Measurements from ENCODE around the gene HERPUD1. TPM values are rescaled to one million over a fixed set of nuclear protein-coding genes. Genes with fewer than 3 reads are reported as not detected.

Gene HERPUD1
- polyA plus RNA-seq, 1 donor, result 103 TPM

DNA sequence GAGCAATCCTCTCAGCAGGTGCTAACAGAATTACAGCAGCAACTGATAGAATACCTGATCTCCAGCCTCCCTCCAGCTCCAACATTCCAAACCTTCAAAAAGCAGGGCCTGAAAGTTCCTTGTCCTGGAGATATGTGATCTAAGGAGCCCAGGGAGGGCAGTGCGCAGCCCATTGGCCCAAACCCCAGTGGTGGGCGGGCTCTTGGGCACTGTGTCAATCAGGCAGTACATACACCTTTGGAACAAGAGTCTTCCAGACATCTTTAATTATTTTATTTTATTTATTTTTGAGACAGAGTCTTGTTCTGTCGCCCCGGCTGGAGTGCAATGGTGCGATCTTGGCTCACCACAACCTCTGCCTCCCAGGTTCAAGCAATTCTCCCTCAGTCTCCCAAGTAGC is 42.7 kb upstream of the HERPUD1 start:
- DNase-seq, result no peak
- no peaks in the 10 kb centered on the region for H3K9me3 ChIP-seq (ENCODE audit: control insufficient read depth, low read depth, low read length)
- no peaks in the 10 kb centered on the region for H3K27me3 ChIP-seq (ENCODE audit: control insufficient read depth, insufficient read depth, low read length)
- H3K4me3 ChIP-seq (ENCODE audit: low read length), result no peak overlapping the region
- no peaks in the 10 kb centered on the region for H3K36me3 ChIP-seq (ENCODE audit: control insufficient read depth, insufficient read depth, low read length)
- H3K27ac ChIP-seq (ENCODE audit: low read length), result no peak overlapping the region
- no CpG with 5 or more reads among the region's 5 CpGs for WGBS (ENCODE audit: insufficient coverage, low lambda C conversion rate)
- H3K4me1 ChIP-seq (ENCODE audit: control insufficient read depth, insufficient read depth, low read length), result no peaks in the 10 kb centered on the region

DNA sequence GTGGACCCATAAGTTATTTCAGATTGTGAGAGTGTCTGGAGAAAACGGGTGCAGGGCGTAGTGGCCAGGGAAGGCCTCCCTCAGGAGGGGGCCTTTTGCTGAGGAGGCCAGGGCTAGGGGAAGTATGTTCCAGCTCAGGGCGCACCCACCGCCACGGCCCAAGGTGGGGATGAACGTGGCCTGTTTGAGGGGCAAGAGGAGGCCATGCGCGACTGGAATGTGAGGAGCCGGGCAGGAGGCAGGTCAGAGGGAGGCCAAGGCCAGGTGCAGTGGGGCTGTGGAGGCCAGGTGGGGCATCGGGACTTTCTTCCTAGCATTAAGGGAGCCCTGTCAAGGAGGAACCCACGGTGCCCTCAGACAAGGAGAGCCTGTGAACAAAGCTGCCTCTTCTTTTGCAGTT is 40.3 kb upstream of the HERPUD1 start:
- no peak overlapping the region for H3K27ac ChIP-seq (ENCODE audit: low read length)
- H3K9me3 ChIP-seq (ENCODE audit: control insufficient read depth, low read depth, low read length), result no peaks in the 10 kb centered on the region
- H3K36me3 ChIP-seq (ENCODE audit: control insufficient read depth, insufficient read depth, low read length), result no peaks in the 10 kb centered on the region
- no CpG with 5 or more reads among the region's 11 CpGs for WGBS (ENCODE audit: insufficient coverage, low lambda C conversion rate)
- H3K4me1 ChIP-seq (ENCODE audit: control insufficient read depth, insufficient read depth, low read length), result no peaks in the 10 kb centered on the region
- H3K27me3 ChIP-seq (ENCODE audit: control insufficient read depth, insufficient read depth, low read length), result peaks cover 3% of the 10 kb centered on the region
- H3K4me3 ChIP-seq (ENCODE audit: low read length), result no peak overlapping the region
- DNase-seq, result no peak

DNA sequence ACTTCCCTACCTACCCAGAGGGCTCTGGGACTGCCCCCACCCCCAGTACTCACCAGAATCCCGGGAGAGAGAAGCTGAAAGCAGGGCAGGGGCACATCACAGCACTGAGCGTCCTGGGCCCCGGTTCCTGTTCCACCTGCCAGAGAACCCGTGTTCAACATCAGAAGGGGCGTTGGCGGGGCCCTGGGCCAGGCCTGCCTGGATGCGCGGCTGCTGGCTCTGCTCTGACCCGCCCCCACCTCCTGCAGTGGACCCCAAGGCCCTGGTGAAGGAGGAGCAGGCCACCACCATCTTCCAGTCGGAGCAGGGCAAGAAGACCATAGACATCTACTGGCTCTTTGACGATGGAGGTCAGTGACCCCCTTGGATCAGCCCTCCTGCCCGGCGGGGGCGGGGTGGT is 39.2 kb upstream of the HERPUD1 start:
- Histone ChIP-seq H3K4me3 (ENCODE audit: low read length) (no peak overlapping the region), H3K36me3 (ENCODE audit: control insufficient read depth, insufficient read depth, low read length) (no peaks in the 10 kb centered on the region), H3K27ac (ENCODE audit: low read length) (no peak overlapping the region), H3K9me3 (ENCODE audit: control insufficient read depth, low read depth, low read length) (no peaks in the 10 kb centered on the region), H3K27me3 (ENCODE audit: control insufficient read depth, insufficient read depth, low read length) (peaks cover 3% of the 10 kb centered on the region), H3K4me1 (ENCODE audit: control insufficient read depth, insufficient read depth, low read length) (no peaks in the 10 kb centered on the region)
- no CpG with 5 or more reads among the region's 14 CpGs for WGBS (ENCODE audit: insufficient coverage, low lambda C conversion rate)
- no peak for DNase-seq

DNA sequence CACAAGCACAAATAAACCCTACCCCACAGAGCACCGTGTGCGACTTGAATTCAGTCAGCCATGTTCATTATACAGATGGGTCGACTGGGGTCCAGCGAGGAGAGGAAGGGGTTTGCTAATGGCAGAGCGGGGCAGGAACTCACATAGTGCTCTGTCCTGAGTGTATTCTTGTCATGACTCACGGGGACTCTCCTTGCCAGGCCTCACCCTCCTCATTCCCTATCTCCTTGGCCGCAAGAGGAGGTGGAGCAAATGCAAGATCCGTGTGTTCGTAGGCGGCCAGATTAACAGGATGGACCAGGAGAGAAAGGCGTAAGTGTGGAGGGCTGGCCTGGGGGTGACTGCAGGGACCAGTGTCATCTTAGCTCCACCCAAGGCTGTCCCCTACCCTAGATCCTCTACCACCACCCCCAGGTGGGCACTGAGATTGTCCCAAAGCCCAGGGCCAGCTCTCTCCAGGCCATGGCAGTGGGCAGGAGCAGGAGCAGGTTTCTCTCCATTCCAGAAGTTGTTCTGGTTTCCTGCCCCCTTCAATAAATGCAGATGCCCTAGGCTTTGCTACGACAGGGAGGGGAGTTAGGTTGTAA is 37.5 kb upstream of the HERPUD1 start:
- Histone ChIP-seq H3K4me3 (ENCODE audit: low read length) (no peak overlapping the region), H3K27ac (ENCODE audit: low read length) (no peak overlapping the region), H3K4me1 (ENCODE audit: control insufficient read depth, insufficient read depth, low read length) (no peaks in the 10 kb centered on the region), H3K36me3 (ENCODE audit: control insufficient read depth, insufficient read depth, low read length) (no peaks in the 10 kb centered on the region), H3K9me3 (ENCODE audit: control insufficient read depth, low read depth, low read length) (no peaks in the 10 kb centered on the region), H3K27me3 (ENCODE audit: control insufficient read depth, insufficient read depth, low read length) (peaks cover 3% of the 10 kb centered on the region)
- WGBS (ENCODE audit: insufficient coverage, low lambda C conversion rate), result 82% methylated on average over 1 of the region's 12 CpGs
- no peak for DNase-seq

DNA sequence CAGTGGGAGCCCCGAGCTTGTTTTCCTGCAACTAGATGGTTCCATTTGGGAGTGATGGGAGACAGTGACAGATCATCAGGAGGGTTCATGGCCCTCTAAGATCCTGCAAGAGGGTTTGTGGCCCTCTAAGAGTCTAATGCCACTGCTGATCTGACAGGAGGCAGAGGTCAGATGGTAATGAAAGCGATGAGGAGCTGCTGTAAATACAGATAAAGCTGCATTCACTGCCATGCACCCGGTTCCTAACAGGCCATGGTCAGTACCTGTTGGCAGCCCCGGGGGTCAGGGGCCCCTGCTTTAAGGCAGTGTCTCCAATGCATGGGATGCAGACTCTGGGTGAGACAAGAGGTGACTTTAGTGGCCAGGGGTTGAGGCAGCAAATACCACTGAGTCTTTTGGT is 36.1 kb upstream of the HERPUD1 start:
- WGBS (ENCODE audit: insufficient coverage, low lambda C conversion rate), result no CpG with 5 or more reads among the region's 4 CpGs
- no peak for DNase-seq
- Histone ChIP-seq H3K36me3 (ENCODE audit: control insufficient read depth, insufficient read depth, low read length) (no peaks in the 10 kb centered on the region), H3K27ac (ENCODE audit: low read length) (no peak overlapping the region), H3K27me3 (ENCODE audit: control insufficient read depth, insufficient read depth, low read length) (peaks cover 3% of the 10 kb centered on the region), H3K9me3 (ENCODE audit: control insufficient read depth, low read depth, low read length) (no peaks in the 10 kb centered on the region), H3K4me3 (ENCODE audit: low read length) (no peak overlapping the region), H3K4me1 (ENCODE audit: control insufficient read depth, insufficient read depth, low read length) (no peaks in the 10 kb centered on the region)

DNA sequence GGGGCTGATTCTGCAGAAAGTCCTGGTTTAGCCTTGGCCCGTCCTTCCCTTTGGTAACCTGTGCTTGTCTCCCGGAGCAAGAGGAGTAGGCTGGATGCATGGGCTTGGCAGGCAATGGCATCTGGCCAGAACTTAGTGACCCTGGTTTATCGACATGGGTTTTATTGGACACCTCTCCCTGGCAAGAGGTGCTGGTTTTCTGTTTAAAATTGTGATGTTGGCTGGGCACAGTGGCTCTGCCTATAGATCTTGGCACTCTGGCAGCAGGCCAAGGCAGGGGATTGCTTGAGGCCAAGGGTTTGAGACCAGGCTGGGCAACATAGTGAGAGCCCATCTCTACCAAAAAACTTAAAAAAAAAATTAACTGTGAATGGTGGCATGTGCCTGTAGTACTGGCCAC is 35.7 kb upstream of the HERPUD1 start:
- Histone ChIP-seq H3K4me3 (ENCODE audit: low read length) (no peak overlapping the region), H3K9me3 (ENCODE audit: control insufficient read depth, low read depth, low read length) (no peaks in the 10 kb centered on the region), H3K27me3 (ENCODE audit: control insufficient read depth, insufficient read depth, low read length) (peaks cover 3% of the 10 kb centered on the region), H3K4me1 (ENCODE audit: control insufficient read depth, insufficient read depth, low read length) (no peaks in the 10 kb centered on the region), H3K36me3 (ENCODE audit: control insufficient read depth, insufficient read depth, low read length) (no peaks in the 10 kb centered on the region), H3K27ac (ENCODE audit: low read length) (no peak overlapping the region)
- WGBS (ENCODE audit: insufficient coverage, low lambda C conversion rate), result no CpG with 5 or more reads among the region's 3 CpGs
- no peak for DNase-seq

DNA sequence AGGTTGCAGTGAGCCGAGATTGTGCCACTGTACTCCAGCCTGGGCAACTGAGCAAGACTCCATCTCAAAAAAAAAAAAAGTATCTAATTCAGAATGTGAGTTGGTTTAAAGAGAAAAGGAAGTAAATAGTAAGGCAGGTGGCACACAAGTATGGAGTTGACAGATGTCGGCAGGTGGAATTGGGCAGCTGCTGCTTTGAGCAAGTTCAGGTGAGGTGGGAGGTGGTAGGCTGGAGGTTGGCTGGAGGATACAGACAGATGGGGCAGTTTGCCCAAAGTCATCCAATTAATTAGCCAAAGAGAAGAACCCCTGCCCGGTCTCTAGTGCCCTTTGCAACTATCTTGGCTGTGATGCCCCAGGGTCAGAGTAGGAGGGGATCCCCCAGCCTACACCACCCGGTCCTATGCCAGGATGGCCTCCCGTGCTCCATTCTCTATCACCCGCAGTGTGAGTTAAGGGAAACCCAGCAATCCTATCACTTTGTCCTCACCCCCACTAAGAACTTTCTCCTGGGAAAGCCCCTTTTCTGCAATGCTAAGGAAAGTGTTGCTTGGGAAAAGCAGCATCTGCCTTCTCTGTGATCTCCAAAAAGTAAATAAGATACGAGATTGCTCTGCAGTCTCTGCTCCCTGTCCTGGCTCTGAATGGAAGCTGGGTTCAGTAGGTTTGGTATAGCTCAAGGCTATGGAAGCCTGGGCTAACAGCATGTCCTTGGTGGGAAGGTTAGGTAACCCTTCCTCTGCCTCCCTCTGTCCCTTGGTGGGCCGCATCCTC is 34.7 kb upstream of the HERPUD1 start:
- DNase-seq, result no peak
- no peaks in the 10 kb centered on the region for H3K9me3 ChIP-seq (ENCODE audit: control insufficient read depth, low read depth, low read length)
- WGBS (ENCODE audit: insufficient coverage, low lambda C conversion rate), result no CpG with 5 or more reads among the region's 8 CpGs
- H3K36me3 ChIP-seq (ENCODE audit: control insufficient read depth, insufficient read depth, low read length), result no peaks in the 10 kb centered on the region
- no peak overlapping the region for H3K27ac ChIP-seq (ENCODE audit: low read length)
- H3K27me3 ChIP-seq (ENCODE audit: control insufficient read depth, insufficient read depth, low read length), result peaks cover 3% of the 10 kb centered on the region
- no peak overlapping the region for H3K4me3 ChIP-seq (ENCODE audit: low read length)
- no peaks in the 10 kb centered on the region for H3K4me1 ChIP-seq (ENCODE audit: control insufficient read depth, insufficient read depth, low read length)

DNA sequence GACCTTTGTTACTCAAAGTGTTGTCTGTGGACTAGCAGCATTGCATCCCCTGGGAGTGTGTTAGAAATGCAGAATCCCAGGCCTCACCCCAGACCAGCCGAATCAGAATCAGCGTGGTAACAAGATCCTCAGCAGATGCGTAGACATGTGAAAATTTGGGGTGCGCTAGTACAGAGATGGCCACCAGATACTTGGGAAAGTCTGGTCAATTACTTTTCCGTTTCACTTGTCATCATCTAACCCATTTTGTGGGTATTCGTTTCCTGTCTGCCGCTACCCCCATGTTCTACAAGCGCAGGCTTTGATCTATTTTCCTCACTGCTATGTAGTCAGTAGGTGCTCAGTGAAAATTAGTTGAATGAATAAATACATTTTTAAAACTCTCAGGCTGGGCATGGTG is 33.1 kb upstream of the HERPUD1 start:
- Histone ChIP-seq H3K4me1 (ENCODE audit: control insufficient read depth, insufficient read depth, low read length) (no peaks in the 10 kb centered on the region), H3K36me3 (ENCODE audit: control insufficient read depth, insufficient read depth, low read length) (no peaks in the 10 kb centered on the region), H3K27me3 (ENCODE audit: control insufficient read depth, insufficient read depth, low read length) (peaks cover 3% of the 10 kb centered on the region), H3K9me3 (ENCODE audit: control insufficient read depth, low read depth, low read length) (no peaks in the 10 kb centered on the region), H3K4me3 (ENCODE audit: low read length) (no peak overlapping the region), H3K27ac (ENCODE audit: low read length) (no peak overlapping the region)
- no peak for DNase-seq
- no CpG with 5 or more reads among the region's 8 CpGs for WGBS (ENCODE audit: insufficient coverage, low lambda C conversion rate)

DNA sequence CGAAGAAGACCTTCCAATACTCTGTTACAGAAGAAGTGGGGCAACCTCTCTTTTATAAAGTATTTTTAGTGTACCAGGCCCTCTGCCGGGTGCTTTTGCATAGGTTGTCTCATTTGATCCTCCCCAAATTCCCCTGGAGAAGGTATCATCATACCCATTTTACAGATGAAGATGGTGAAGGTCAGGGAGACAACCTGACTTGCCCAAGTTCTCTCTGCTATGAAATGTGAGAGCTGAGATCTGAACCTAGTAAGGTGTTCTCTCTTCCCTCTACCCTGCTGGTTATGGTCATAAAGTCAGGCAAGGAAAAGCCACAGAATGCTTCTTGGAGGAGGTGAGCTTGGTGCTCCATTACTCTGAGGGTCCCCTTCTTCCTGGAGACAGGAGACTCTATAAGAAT is 28.1 kb upstream of the HERPUD1 start:
- Histone ChIP-seq H3K27ac (ENCODE audit: low read length) (no peak overlapping the region), H3K27me3 (ENCODE audit: control insufficient read depth, insufficient read depth, low read length) (no peaks in the 10 kb centered on the region), H3K4me3 (ENCODE audit: low read length) (no peak overlapping the region), H3K36me3 (ENCODE audit: control insufficient read depth, insufficient read depth, low read length) (no peaks in the 10 kb centered on the region), H3K4me1 (ENCODE audit: control insufficient read depth, insufficient read depth, low read length) (no peaks in the 10 kb centered on the region), H3K9me3 (ENCODE audit: control insufficient read depth, low read depth, low read length) (no peaks in the 10 kb centered on the region)
- no peak for DNase-seq
- WGBS (ENCODE audit: insufficient coverage, low lambda C conversion rate), result no CpG with 5 or more reads among the region's 2 CpGs

DNA sequence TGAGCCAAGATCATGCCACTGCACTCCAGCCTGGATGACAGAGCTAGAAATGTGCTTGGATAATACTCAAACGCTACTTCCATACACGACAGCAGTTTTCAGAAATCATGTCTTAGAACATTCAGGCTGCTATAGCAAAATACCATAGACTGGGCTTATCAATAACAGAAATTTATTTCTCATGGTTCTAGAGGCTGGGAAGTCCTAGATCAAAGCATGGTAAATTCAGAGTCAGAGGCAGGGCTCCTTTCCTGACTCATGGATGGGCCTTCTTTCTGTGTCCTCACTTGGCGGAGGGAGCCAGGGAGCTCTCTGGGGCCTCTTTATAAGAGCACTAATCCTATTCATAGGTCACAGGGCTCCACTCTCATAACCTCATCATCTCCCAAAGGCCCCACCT is 24.5 kb upstream of the HERPUD1 start:
- Histone ChIP-seq H3K36me3 (ENCODE audit: control insufficient read depth, insufficient read depth, low read length) (no peaks in the 10 kb centered on the region), H3K4me3 (ENCODE audit: low read length) (no peak overlapping the region), H3K27me3 (ENCODE audit: control insufficient read depth, insufficient read depth, low read length) (no peaks in the 10 kb centered on the region), H3K9me3 (ENCODE audit: control insufficient read depth, low read depth, low read length) (no peaks in the 10 kb centered on the region), H3K4me1 (ENCODE audit: control insufficient read depth, insufficient read depth, low read length) (no peaks in the 10 kb centered on the region), H3K27ac (ENCODE audit: low read length) (no peak overlapping the region)
- no CpG with 5 or more reads among the region's 3 CpGs for WGBS (ENCODE audit: insufficient coverage, low lambda C conversion rate)
- no peak for DNase-seq

DNA sequence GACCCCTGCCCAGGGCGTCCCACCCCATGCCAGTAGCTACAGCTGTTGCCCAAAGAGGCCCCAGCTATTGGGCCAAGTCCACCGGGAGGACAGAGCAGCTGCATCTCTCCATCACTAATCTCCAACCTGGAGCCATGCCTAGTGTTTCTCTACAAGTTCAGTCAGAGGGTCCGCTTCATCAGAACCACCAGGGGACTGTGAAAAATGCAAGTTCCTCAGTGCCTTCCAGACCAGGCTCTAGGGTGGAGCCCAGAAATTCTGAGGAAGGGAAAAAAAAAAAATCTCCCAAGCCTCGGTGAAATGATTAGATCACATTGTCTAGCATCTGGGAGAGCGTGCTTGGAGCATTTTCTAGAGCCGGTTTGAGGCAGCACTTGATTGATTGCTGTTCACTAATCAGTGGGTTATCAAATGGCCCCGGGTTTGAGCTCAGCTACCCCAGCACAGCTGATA is 22.4 kb upstream of the HERPUD1 start:
- DNase-seq, result no peak
- Histone ChIP-seq H3K36me3 (ENCODE audit: control insufficient read depth, insufficient read depth, low read length) (no peaks in the 10 kb centered on the region), H3K4me1 (ENCODE audit: control insufficient read depth, insufficient read depth, low read length) (peaks cover 7% of the 10 kb centered on the region), H3K27ac (ENCODE audit: low read length) (no peak overlapping the region), H3K9me3 (ENCODE audit: control insufficient read depth, low read depth, low read length) (no peaks in the 10 kb centered on the region), H3K27me3 (ENCODE audit: control insufficient read depth, insufficient read depth, low read length) (no peaks in the 10 kb centered on the region), H3K4me3 (ENCODE audit: low read length) (no peak overlapping the region)
- no CpG with 5 or more reads among the region's 7 CpGs for WGBS (ENCODE audit: insufficient coverage, low lambda C conversion rate)

Measured in large intestine (tissue), 3 donors.